GM19397 (cell line): ENCODE data around the gene OR52I2.

ENCODE experiments used
- ATAC-seq: cut with Tn5 transposase; IDR thresholded peaks from one replicate; pipeline ENCODE4 v1.9.1; 2021; ENCODE audit warnings: mild to moderate bottlenecking, moderate library complexity; ENCODE audit not compliant: unreplicated experiment

Gene OR52I2

GRCh38 chr11:4581443-4581842 lies at the start of gene OR52I2:
Gene OR52I2 (plus strand): TSS chr11:4581743.
- no peak for ATAC-seq

GRCh38 chr11:4539603-4540219 lies 41.8 kb upstream of the OR52I2 start:
- ATAC-seq, result peak; percentile 72

- ATAC-seq, result no peak
These were observed 40.5 kb upstream of the OR52I2 start for GRCh38 chr11:4541071-4541470.

- no peak for ATAC-seq
These were observed 38.0 kb upstream of the OR52I2 start for GRCh38 chr11:4543561-4543960.

- no peak for ATAC-seq
These were observed 36.7 kb upstream of the OR52I2 start, which contains the start of gene OR52M1 for GRCh38 chr11:4544891-4545290. Gene OR52M1 (plus strand): TSS chr11:4545191. CDS start chr11:4545191, 0 bp downstream.

- no peak for ATAC-seq
These were observed 34.7 kb upstream of the OR52I2 start for GRCh38 chr11:4546878-4547277.

GRCh38 chr11:4547416-4547815 lies 34.1 kb upstream of the OR52I2 start:
- no peak for ATAC-seq

- ATAC-seq, result no peak
These were observed 30.1 kb upstream of the OR52I2 start for GRCh38 chr11:4551346-4551979.

- no peak for ATAC-seq
These were observed 21.8 kb upstream of the OR52I2 start for GRCh38 chr11:4559527-4560440.

- no peak for ATAC-seq
These were observed 21.1 kb upstream of the OR52I2 start for GRCh38 chr11:4560467-4560866.

GRCh38 chr11:4565371-4565770 lies 16.2 kb upstream of the OR52I2 start:
- ATAC-seq, result no peak

- ATAC-seq, result no peak
These were observed 12.5 kb upstream of the OR52I2 start for GRCh38 chr11:4569075-4569474.

GRCh38 chr11:4576880-4577279 lies 4.7 kb upstream of the OR52I2 start:
- no peak for ATAC-seq

GRCh38 chr11:4577761-4578160 lies 3.8 kb upstream of the OR52I2 start:
- no peak for ATAC-seq

GRCh38 chr11:4578624-4579023 lies 2.9 kb upstream of the OR52I2 start:
- ATAC-seq, result no peak

GRCh38 chr11:4580124-4580523 lies 1.4 kb upstream of the OR52I2 start:
- ATAC-seq, result no peak

- ATAC-seq, result no peak
These were observed 7.5 kb downstream of the OR52I2 start for GRCh38 chr11:4589017-4589416.

- ATAC-seq, result no peak
These were observed 12.2 kb downstream of the OR52I2 start, which contains the start of gene OR52I1 for GRCh38 chr11:4593739-4594138. Gene OR52I1 (plus strand): TSS chr11:4594039. CDS start chr11:4594039, 0 bp downstream.

- ATAC-seq, result no peak
These were observed 23.5 kb downstream of the OR52I2 start for GRCh38 chr11:4605057-4605456.

GRCh38 chr11:4606231-4607015 lies 24.9 kb downstream of the OR52I2 start:
- ATAC-seq, result no peak

GRCh38 chr11:4607096-4607495 lies 25.6 kb downstream of the OR52I2 start:
- ATAC-seq, result no peak
